ENCODE data around the gene SLC35E3. TPM values are rescaled to one million over a fixed set of nuclear protein-coding genes. Genes with fewer than 3 reads are reported as not detected.
A peak's percentile ranks its signal among the peaks of the same experiment; 100 is the strongest.

The SLC35E3 gene
- total and polyA plus RNA-seq, 2 of the 13 experiments (the other 11 are each of a cell fraction or from before 2014, with no cell fraction given) = 13.0 to 22.1 TPM

DNA sequence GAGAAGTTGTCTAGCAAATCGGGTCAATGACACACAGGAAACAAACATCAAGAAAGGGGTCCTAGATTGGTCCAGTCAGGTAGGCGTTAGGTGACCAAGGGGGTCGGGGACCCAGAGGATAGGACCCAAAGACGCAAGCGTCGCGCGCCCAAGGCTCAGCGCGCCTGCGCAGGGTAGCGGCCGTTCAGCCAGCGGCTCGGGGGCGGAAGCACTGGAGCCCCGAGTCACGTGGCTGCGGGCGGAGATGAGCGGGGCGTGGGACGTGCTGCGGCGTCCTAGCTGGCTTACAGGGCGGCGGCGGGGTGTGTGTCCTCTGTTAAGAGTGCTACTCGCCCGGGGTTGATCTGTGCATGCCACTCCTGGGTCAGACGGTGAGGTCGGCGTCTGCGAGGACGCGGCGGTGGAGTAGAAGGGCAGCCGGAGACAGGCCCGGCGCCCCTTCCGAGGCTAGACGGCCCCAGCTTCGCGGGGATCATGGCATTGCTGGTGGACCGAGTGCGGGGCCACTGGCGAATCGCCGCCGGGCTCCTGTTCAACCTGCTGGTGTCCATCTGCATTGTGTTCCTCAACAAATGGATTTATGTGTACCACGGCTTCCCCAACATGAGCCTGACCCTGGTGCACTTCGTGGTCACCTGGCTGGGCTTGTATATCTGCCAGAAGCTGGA, at the start of gene SLC35E3 (continued):
- TF ChIP-seq, protein P1, sequence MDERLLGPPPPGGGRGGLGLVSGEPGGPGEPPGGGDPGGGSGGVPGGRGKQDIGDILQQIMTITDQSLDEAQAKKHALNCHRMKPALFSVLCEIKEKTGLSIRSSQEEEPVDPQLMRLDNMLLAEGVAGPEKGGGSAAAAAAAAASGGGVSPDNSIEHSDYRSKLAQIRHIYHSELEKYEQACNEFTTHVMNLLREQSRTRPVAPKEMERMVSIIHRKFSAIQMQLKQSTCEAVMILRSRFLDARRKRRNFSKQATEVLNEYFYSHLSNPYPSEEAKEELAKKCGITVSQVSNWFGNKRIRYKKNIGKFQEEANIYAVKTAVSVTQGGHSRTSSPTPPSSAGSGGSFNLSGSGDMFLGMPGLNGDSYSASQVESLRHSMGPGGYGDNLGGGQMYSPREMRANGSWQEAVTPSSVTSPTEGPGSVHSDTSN (CRISPR knock-in tag; IDR thresholded peaks at IDR 0.05) = no peak
- TF ChIP-seq IKZF4 (CRISPR knock-in tag; IDR thresholded peaks at IDR 0.05; ENCODE audit: borderline replicate concordance, low read depth, not compliant biosample characterization) (peak; percentile 60), KDM5A (IDR thresholded peaks at IDR 0.05; ENCODE audit: borderline replicate concordance, low read length) (no peak), PAF1 (CRISPR knock-in tag; IDR thresholded peaks at IDR 0.05) (no peak), NFE2L1 (CRISPR knock-in tag; IDR thresholded peaks at IDR 0.05; ENCODE audit: borderline replicate concordance) (no peak), ASH2L (IDR thresholded peaks at IDR 0.05; ENCODE audit: insufficient read length, low read depth, low read length) (peak; percentile 71), FIP1L1 (IDR thresholded peaks at IDR 0.05; ENCODE audit: borderline replicate concordance, insufficient read depth, low read depth, low read length) (no peak), ZNF251 (CRISPR knock-in tag; IDR thresholded peaks at IDR 0.05) (no peak), RARA (CRISPR knock-in tag; IDR thresholded peaks at IDR 0.05) (peak; percentile 22; the same call in 1 of the 2 replicates), ZNF644 (CRISPR knock-in tag; IDR thresholded peaks at IDR 0.05; ENCODE audit: low read depth) (no peak), ZNF547 (CRISPR knock-in tag; IDR thresholded peaks at IDR 0.05) (peak; percentile 65; the same call in 1 of the 2 replicates), SIN3A (IDR thresholded peaks at IDR 0.05; ENCODE audit: borderline replicate concordance, low read depth, low read length) (peak; percentile 85), PHF20 (CRISPR knock-in tag; IDR thresholded peaks at IDR 0.05) (peak; percentile 74), ZNF350 (CRISPR knock-in tag; IDR thresholded peaks at IDR 0.05; ENCODE audit: borderline replicate concordance, low read depth) (peak; percentile 66; the same call in 1 of the 2 replicates), ZNF543 (CRISPR knock-in tag; IDR thresholded peaks at IDR 0.05) (peak; percentile 47; the same call in 1 of the 2 replicates), FOXK1 (CRISPR knock-in tag; IDR thresholded peaks at IDR 0.05; ENCODE audit: borderline replicate concordance, low read depth) (0 out of 2 replicates have a peak, but pooled peaks have one; percentile 42)
- TF ChIP-seq, protein P2, sequence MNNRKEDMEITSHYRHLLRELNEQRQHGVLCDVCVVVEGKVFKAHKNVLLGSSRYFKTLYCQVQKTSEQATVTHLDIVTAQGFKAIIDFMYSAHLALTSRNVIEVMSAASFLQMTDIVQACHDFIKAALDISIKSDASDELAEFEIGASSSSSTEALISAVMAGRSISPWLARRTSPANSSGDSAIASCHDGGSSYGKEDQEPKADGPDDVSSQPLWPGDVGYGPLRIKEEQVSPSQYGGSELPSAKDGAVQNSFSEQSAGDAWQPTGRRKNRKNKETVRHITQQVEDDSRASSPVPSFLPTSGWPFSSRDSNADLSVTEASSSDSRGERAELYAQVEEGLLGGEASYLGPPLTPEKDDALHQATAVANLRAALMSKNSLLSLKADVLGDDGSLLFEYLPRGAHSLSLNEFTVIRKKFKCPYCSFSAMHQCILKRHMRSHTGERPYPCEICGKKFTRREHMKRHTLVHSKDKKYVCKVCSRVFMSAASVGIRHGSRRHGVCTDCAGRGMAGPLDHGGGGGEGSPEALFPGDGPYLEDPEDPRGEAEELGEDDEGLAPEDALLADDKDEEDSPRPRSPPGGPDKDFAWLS (CRISPR knock-in tag; IDR thresholded peaks at IDR 0.05; ENCODE audit: borderline replicate concordance) = no peak
- TF ChIP-seq, protein P3, sequence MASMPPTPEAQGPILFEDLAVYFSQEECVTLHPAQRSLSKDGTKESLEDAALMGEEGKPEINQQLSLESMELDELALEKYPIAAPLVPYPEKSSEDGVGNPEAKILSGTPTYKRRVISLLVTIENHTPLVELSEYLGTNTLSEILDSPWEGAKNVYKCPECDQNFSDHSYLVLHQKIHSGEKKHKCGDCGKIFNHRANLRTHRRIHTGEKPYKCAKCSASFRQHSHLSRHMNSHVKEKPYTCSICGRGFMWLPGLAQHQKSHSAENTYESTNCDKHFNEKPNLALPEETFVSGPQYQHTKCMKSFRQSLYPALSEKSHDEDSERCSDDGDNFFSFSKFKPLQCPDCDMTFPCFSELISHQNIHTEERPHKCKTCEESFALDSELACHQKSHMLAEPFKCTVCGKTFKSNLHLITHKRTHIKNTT (CRISPR knock-in tag; IDR thresholded peaks at IDR 0.05) = no peak
- TF ChIP-seq, protein P4, sequence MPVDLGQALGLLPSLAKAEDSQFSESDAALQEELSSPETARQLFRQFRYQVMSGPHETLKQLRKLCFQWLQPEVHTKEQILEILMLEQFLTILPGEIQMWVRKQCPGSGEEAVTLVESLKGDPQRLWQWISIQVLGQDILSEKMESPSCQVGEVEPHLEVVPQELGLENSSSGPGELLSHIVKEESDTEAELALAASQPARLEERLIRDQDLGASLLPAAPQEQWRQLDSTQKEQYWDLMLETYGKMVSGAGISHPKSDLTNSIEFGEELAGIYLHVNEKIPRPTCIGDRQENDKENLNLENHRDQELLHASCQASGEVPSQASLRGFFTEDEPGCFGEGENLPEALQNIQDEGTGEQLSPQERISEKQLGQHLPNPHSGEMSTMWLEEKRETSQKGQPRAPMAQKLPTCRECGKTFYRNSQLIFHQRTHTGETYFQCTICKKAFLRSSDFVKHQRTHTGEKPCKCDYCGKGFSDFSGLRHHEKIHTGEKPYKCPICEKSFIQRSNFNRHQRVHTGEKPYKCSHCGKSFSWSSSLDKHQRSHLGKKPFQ (CRISPR knock-in tag; IDR thresholded peaks at IDR 0.05; ENCODE audit: insufficient replicate concordance) = no peak

Measured in HepG2 (cell line).